Tibial nerve (tissue), 4 donors: ENCODE results near the gene STK39.

Source experiments
- EP300 ChIP-seq, 2 donors: sonication (generic); formaldehyde crosslinking; IDR thresholded peaks; one replicate each; pipeline ENCODE4 v1.6.1; 2017; ENCODE audit warnings: antibody characterized with exemption in 2 of 2, mild to moderate bottlenecking in 1 of 2
- POLR2A ChIP-seq, 2 donors: fragments of 450-650 bp; IDR thresholded peaks; one replicate each; pipeline ENCODE4 v1.6.1; 2017; ENCODE audit warnings: antibody characterized with exemption in 2 of 2, mild to moderate bottlenecking in 2 of 2, moderate library complexity in 2 of 2
- TF ChIP-seq, protein P1 (sequence below), 5 experiments: fragments of 200-600 bp in 3 of 5; fragments of 450-650 bp in 2 of 5; sonication (generic) in 3 of 5; IDR thresholded peaks; one replicate each; pipeline ENCODE4 v1.5.1; 2016 to 2019; ENCODE audit warnings: antibody characterized with exemption in 5 of 5, mild to moderate bottlenecking in 3 of 5, moderate library complexity in 2 of 5

DNA sequence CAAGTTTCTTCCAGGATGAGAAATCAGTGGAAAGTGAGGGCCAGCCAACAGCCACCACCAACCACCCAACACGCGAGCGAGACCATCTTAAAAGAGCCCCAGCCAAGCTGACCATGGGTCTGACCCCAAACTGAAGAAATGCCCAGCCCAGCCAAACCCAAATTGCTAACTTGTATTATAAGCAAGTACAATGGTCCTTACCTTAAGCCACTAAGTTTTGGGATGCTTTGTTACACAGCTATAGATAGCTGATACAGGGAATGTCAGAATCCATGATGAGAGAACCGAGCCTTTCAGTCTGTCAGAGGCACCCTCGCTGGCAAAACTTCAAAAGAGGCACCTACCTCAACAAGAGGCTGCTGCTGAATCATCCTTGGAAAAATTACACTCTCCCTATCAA lies 17.0 kb downstream of the STK39 start:
- TF ChIP-seq, protein P1, sequence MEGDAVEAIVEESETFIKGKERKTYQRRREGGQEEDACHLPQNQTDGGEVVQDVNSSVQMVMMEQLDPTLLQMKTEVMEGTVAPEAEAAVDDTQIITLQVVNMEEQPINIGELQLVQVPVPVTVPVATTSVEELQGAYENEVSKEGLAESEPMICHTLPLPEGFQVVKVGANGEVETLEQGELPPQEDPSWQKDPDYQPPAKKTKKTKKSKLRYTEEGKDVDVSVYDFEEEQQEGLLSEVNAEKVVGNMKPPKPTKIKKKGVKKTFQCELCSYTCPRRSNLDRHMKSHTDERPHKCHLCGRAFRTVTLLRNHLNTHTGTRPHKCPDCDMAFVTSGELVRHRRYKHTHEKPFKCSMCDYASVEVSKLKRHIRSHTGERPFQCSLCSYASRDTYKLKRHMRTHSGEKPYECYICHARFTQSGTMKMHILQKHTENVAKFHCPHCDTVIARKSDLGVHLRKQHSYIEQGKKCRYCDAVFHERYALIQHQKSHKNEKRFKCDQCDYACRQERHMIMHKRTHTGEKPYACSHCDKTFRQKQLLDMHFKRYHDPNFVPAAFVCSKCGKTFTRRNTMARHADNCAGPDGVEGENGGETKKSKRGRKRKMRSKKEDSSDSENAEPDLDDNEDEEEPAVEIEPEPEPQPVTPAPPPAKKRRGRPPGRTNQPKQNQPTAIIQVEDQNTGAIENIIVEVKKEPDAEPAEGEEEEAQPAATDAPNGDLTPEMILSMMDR (IDR thresholded peaks at IDR 0.05), result no peak
- TF ChIP-seq POLR2A (IDR thresholded peaks at IDR 0.05), result no peak
- TF ChIP-seq EP300 (IDR thresholded peaks at IDR 0.05), result no peak
